Natural killer cell (primary cell): ENCODE measurements around the gene USP11. TPM values are rescaled to one million over a fixed set of nuclear protein-coding genes. Genes with fewer than 3 reads are reported as not detected.

Source experiments
- ATAC-seq, 3 donors: fragments of 150-1000 bp in 2 of 3; fragments of 200-7000 bp in 1 of 3; cut with Tn5 transposase; 1 replicate in 1 of 3; 2 replicates in 2 of 3; pipeline ENCODE4 v1.10.0; 2021; ENCODE audit warnings: mild to moderate bottlenecking in 2 of 3, moderate library complexity in 2 of 3
- DNase-seq, 2 donors: peaks; one replicate each; pipeline versions ENCODE4 v3.0.0 to v3.0.0-alpha.2; 2013 to 2021; ENCODE audit warnings: mixed read lengths in 1 of 2
- H3K27ac ChIP-seq: one replicate; pipeline ENCODE4 v1.5.1; 2013; ENCODE audit warnings: mild to moderate bottlenecking, low read length
- H3K27me3 ChIP-seq: one replicate; pipeline ENCODE4 v1.6.1; 2013; ENCODE audit warnings: low read length; ENCODE audit not compliant: control insufficient read depth, insufficient read depth
- H3K36me3 ChIP-seq: one replicate; pipeline ENCODE4 v1.6.1; 2013; ENCODE audit warnings: low read length; ENCODE audit not compliant: control insufficient read depth, insufficient read depth
- H3K4me1 ChIP-seq: one replicate; pipeline ENCODE4 v1.6.1; 2013; ENCODE audit warnings: low read length; ENCODE audit not compliant: control insufficient read depth, insufficient read depth
- H3K4me3 ChIP-seq: one replicate; pipeline ENCODE4 v1.5.1; 2013; ENCODE audit warnings: low read length
- H3K9me3 ChIP-seq: one replicate; pipeline ENCODE4 v1.6.1; 2013; ENCODE audit warnings: low read length; ENCODE audit not compliant: control insufficient read depth, insufficient read depth
- H3K27ac Mint-ChIP-seq, 2 donors: one replicate each; pipeline ENCODE4 v1.8.0; 2022; ENCODE audit warnings: mild to moderate bottlenecking in 2 of 2, mixed read lengths in 2 of 2, moderate library complexity in 1 of 2
- H3K27me3 Mint-ChIP-seq, 2 donors: one replicate each; pipeline ENCODE4 v1.8.0; 2022; ENCODE audit warnings: low read depth in 2 of 2, mixed read lengths in 2 of 2
- H3K36me3 Mint-ChIP-seq: one replicate; pipeline ENCODE4 v1.8.0; 2022; ENCODE audit warnings: mixed read lengths
- H3K4me1 Mint-ChIP-seq, 2 donors: one replicate each; pipeline ENCODE4 v1.8.0; 2022; ENCODE audit warnings: mixed read lengths in 2 of 2
- H3K4me3 Mint-ChIP-seq: one replicate; pipeline ENCODE4 v1.8.0; 2022; ENCODE audit warnings: mild to moderate bottlenecking, moderate library complexity, mixed read lengths
- H3K9me3 Mint-ChIP-seq, 2 donors: one replicate each; pipeline ENCODE4 v1.8.0; 2022; ENCODE audit warnings: mixed read lengths in 2 of 2
- CTCF ChIP-seq: fragments of 200-600 bp; IDR thresholded peaks from one replicate; pipeline ENCODE4 v1.8.0; 2022; ENCODE audit warnings: antibody characterized with exemption
- WGBS: methylation state at CpG from one replicate; pipeline ENCODE4 v1.1.7; 2013; ENCODE audit warnings: missing lambda C conversion rate; ENCODE audit not compliant: insufficient coverage; 5-methylcytosine and 5-hydroxymethylcytosine counted together
- intact Hi-C: fragments of 100-400 bp; cut with micrococcal nuclease; formaldehyde crosslinking; loops from one replicate; pipeline ENCODE4 v1.14.2; 2022
- total RNA-seq, 4 donors: library from RNA; stranded (reverse); fragments of 120-200 nt in 1 of 4; gene quantifications; one replicate each; pipeline versions ENCODE4 v1.2.3 to v1.2.4, GENCODE V29; 2013 to 2022

USP11 gene
- total RNA-seq, 3 donors from 2014 or later (not counting 1 experiment from before 2014, with no cell fraction given), result 107 to 131 (median 108) TPM

GRCh38 chrX:47242321-47242720 lies 9.5 kb downstream of the USP11 start:
- H3K27me3 ChIP-seq, result no peaks in the 10 kb centered on the region
- peaks cover 55% of the 10 kb centered on the region for H3K36me3 ChIP-seq
- H3K4me1 Mint-ChIP-seq, result peaks cover 0 to 5% of the 10 kb centered on the region in 2 donors
- 100% methylated on average over 5 of the region's 10 CpGs for WGBS
- no peak overlapping the region for H3K27ac Mint-ChIP-seq
- intact Hi-C loops, result no loop called here
- DNase-seq (no peak), ATAC-seq (no peak)
- H3K27ac ChIP-seq, result no peak overlapping the region
- H3K9me3 Mint-ChIP-seq, result no peaks in the 10 kb centered on the region
- H3K4me1 ChIP-seq, result no peaks in the 10 kb centered on the region
- no peaks in the 10 kb centered on the region for H3K27me3 Mint-ChIP-seq
- H3K36me3 Mint-ChIP-seq, result peaks cover 10% of the 10 kb centered on the region
- H3K4me3 ChIP-seq, result no peak overlapping the region
- H3K9me3 ChIP-seq, result no peaks in the 10 kb centered on the region
- no peak overlapping the region for H3K4me3 Mint-ChIP-seq
- no peak for TF ChIP-seq CTCF

- Histone ChIP-seq H3K4me1 (no peaks in the 10 kb centered on the region), H3K27ac (no peak overlapping the region), H3K36me3 (peaks cover 56% of the 10 kb centered on the region), H3K27me3 (no peaks in the 10 kb centered on the region), H3K9me3 (no peaks in the 10 kb centered on the region), H3K4me3 (no peak overlapping the region)
- no peaks in the 10 kb centered on the region for H3K27me3 Mint-ChIP-seq
- no peak for TF ChIP-seq CTCF
- H3K36me3 Mint-ChIP-seq, result peaks cover 10% of the 10 kb centered on the region
- intact Hi-C loops, result no loop called here
- H3K27ac Mint-ChIP-seq, result no peak overlapping the region
- H3K4me1 Mint-ChIP-seq, result peaks cover 0 to 5% of the 10 kb centered on the region in 2 donors
- DNase-seq (no peak), ATAC-seq (no peak)
- H3K9me3 Mint-ChIP-seq, result no peaks in the 10 kb centered on the region
- WGBS, result 100% methylated on average over 7 of the region's 14 CpGs
- no peak overlapping the region for H3K4me3 Mint-ChIP-seq
Measured at GRCh38 chrX:47243351-47243750, 10.5 kb downstream of the USP11 start.

GRCh38 chrX:47244676-47245075 lies 11.9 kb downstream of the USP11 start:
- H3K27me3 ChIP-seq, result no peaks in the 10 kb centered on the region
- Mint-ChIP-seq H3K9me3 (no peaks in the 10 kb centered on the region), H3K4me1 (peaks cover 0 to under 1% of the 10 kb centered on the region in 2 donors), H3K27ac (no peak overlapping the region), H3K36me3 (peaks cover 10% of the 10 kb centered on the region), H3K27me3 (no peaks in the 10 kb centered on the region), H3K4me3 (no peak overlapping the region)
- DNase-seq (no peak), ATAC-seq (no peak)
- no peaks in the 10 kb centered on the region for H3K4me1 ChIP-seq
- WGBS, result over 99% methylated on average over 12 of the region's 16 CpGs
- intact Hi-C loops, result no loop called here
- H3K9me3 ChIP-seq, result no peaks in the 10 kb centered on the region
- H3K4me3 ChIP-seq, result no peak overlapping the region
- peaks cover 56% of the 10 kb centered on the region for H3K36me3 ChIP-seq
- no peak for TF ChIP-seq CTCF
- H3K27ac ChIP-seq, result no peak overlapping the region

GRCh38 chrX:47245156-47245555 lies 12.3 kb downstream of the USP11 start:
- H3K36me3 ChIP-seq, result peaks cover 53% of the 10 kb centered on the region
- no peak overlapping the region for H3K27ac Mint-ChIP-seq
- no peaks in the 10 kb centered on the region for H3K27me3 ChIP-seq
- ATAC-seq (no peak), DNase-seq (no peak)
- H3K27me3 Mint-ChIP-seq, result no peaks in the 10 kb centered on the region
- peaks cover 10% of the 10 kb centered on the region for H3K36me3 Mint-ChIP-seq
- no peaks in the 10 kb centered on the region for H3K4me1 ChIP-seq
- no peak overlapping the region for H3K27ac ChIP-seq
- H3K9me3 Mint-ChIP-seq, result no peaks in the 10 kb centered on the region
- H3K4me1 Mint-ChIP-seq, result no peaks in the 10 kb centered on the region
- no peak overlapping the region for H3K4me3 Mint-ChIP-seq
- no peak overlapping the region for H3K4me3 ChIP-seq
- 95% methylated on average over 9 of the region's 10 CpGs for WGBS
- H3K9me3 ChIP-seq, result no peaks in the 10 kb centered on the region
- intact Hi-C loops, result no loop called here
- no peak for TF ChIP-seq CTCF
